ENCODE measurements around the gene RAC2.

DNA sequence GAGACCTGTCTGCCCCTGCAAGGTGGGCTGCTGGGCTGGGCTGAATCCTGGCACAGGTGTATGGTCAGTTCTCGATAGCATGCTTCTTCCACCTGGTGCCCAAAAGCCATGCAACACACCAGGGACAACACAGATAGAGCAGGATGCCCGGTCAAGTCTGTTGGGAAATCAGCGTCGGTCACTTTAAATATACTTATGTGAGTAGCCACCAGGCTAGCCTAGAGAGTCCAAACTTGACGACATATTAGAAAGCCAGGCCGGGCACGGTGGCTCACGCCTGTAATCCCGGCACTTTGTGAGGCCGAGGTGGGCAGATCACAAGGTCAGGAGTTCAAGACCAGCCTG, 65.0 kb downstream of the RAC2 start:
- TF ChIP-seq, protein P1, sequence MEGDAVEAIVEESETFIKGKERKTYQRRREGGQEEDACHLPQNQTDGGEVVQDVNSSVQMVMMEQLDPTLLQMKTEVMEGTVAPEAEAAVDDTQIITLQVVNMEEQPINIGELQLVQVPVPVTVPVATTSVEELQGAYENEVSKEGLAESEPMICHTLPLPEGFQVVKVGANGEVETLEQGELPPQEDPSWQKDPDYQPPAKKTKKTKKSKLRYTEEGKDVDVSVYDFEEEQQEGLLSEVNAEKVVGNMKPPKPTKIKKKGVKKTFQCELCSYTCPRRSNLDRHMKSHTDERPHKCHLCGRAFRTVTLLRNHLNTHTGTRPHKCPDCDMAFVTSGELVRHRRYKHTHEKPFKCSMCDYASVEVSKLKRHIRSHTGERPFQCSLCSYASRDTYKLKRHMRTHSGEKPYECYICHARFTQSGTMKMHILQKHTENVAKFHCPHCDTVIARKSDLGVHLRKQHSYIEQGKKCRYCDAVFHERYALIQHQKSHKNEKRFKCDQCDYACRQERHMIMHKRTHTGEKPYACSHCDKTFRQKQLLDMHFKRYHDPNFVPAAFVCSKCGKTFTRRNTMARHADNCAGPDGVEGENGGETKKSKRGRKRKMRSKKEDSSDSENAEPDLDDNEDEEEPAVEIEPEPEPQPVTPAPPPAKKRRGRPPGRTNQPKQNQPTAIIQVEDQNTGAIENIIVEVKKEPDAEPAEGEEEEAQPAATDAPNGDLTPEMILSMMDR (IDR thresholded peaks at IDR 0.05): no peak
- TF ChIP-seq POLR2A (IDR thresholded peaks at IDR 0.05; ENCODE audit: low read depth): no peak

All from esophagus muscularis mucosa (tissue), 3 donors.